OCI-LY7 (cell line): ENCODE data around the gene TAB2. TPM values are rescaled to one million over a fixed set of nuclear protein-coding genes. Genes with fewer than 3 reads are reported as not detected.

Source experiments
- BruUV-seq: library from RNA; stranded (reverse); fragments of 400-500 nt; replicated peaks from 2 replicates; lab custom pipeline; 2021; lab: Mats Ljungman, UMichigan
- CTCF ChIA-PET: fragments of 300-600 bp; sonication (Branson Sonifier 250); formaldehyde crosslinking; loops from one replicate; lab custom pipeline; 2022; ENCODE audit warnings: antibody characterized with exemption; ENCODE audit not compliant: unreplicated experiment; lab: Charles Lee
- POLR2A ChIA-PET: fragments of 300-600 bp; sonication (Branson Sonifier 250); formaldehyde crosslinking; loops from one replicate; lab custom pipeline; 2022; ENCODE audit warnings: antibody characterized with exemption; lab: Charles Lee
- DNase-seq: peaks from one replicate; pipeline ENCODE4 v3.0.0-alpha.2; 2015; ENCODE audit warnings: low spot score
- H2AFZ ChIP-seq: fragments of 200-600 bp; sonication (generic), shearing (Covaris generic); 2 replicates; pipeline ENCODE4 v1.6.1; 2014; ENCODE audit warnings: mild to moderate bottlenecking, antibody characterized with exemption, low read length, moderate library complexity
- H3K27ac ChIP-seq: fragments of 200-600 bp; sonication (generic); 2 replicates; pipeline ENCODE4 v1.5.1; 2014; ENCODE audit warnings: mixed run types, low read depth, mild to moderate bottlenecking, moderate library complexity, low read length, inconsistent platforms; ENCODE audit not compliant: poor library complexity, severe bottlenecking
- H3K36me3 ChIP-seq: fragments of 200-600 bp; sonication (generic); 2 replicates; pipeline ENCODE4 v1.6.1; 2014; ENCODE audit warnings: mild to moderate bottlenecking, antibody characterized with exemption, low read length, moderate library complexity, mixed read lengths; ENCODE audit not compliant: insufficient read depth
- H3K4me1 ChIP-seq: fragments of 200-600 bp; sonication (generic); 2 replicates; pipeline ENCODE4 v1.5.1; 2014; ENCODE audit warnings: mild to moderate bottlenecking, low read length; ENCODE audit not compliant: insufficient read depth, poor library complexity, severe bottlenecking
- H3K4me2 ChIP-seq: fragments of 200-600 bp; sonication (generic); 2 replicates; pipeline ENCODE4 v1.6.1; 2014; ENCODE audit warnings: mild to moderate bottlenecking, low read length
- H3K4me3 ChIP-seq: fragments of 200-600 bp; sonication (generic); 2 replicates; pipeline ENCODE4 v1.5.1; 2014; ENCODE audit warnings: mild to moderate bottlenecking, low read depth, low read length; ENCODE audit not compliant: poor library complexity, severe bottlenecking
- H3K79me2 ChIP-seq: fragments of 200-600 bp; sonication (generic); 2 replicates; pipeline ENCODE4 v1.6.1; 2016; ENCODE audit warnings: low read depth, mild to moderate bottlenecking, low read length, moderate library complexity, mixed read lengths; ENCODE audit not compliant: insufficient read depth
- H3K9me2 ChIP-seq: fragments of 200-600 bp; sonication (generic); 2 replicates; pipeline ENCODE4 v1.6.1; 2016; ENCODE audit warnings: mild to moderate bottlenecking, low read length, mixed read lengths; ENCODE audit not compliant: insufficient read depth
- H3K9me3 ChIP-seq: fragments of 200-600 bp; sonication (generic); 2 replicates; pipeline ENCODE4 v1.6.1; 2014; ENCODE audit warnings: mild to moderate bottlenecking, mixed run types, low read length, mixed read lengths
- H4K20me1 ChIP-seq: fragments of 200-600 bp; sonication (generic); 2 replicates; pipeline ENCODE4 v1.6.1; 2014; ENCODE audit warnings: mild to moderate bottlenecking, antibody characterized with exemption, low read length, moderate library complexity, mixed read lengths; ENCODE audit not compliant: insufficient read depth
- EZH2phosphoT487 ChIP-seq: fragments of 200-600 bp; sonication (generic); IDR thresholded peaks from 2 replicates; pipeline ENCODE4 v1.6.1; 2018; ENCODE audit warnings: low read depth, borderline replicate concordance, mild to moderate bottlenecking, mixed run types, antibody characterized with exemption, low read length, moderate library complexity, mixed read lengths
- intact Hi-C: fragments of 100-400 bp; cut with micrococcal nuclease; formaldehyde crosslinking; loops from one replicate; pipeline ENCODE4 v1.10.0; 2022; ENCODE audit not compliant: unreplicated experiment
- total RNA-seq, 2 experiments: library from RNA; depleted of rRNA in 1 of 2; stranded (reverse); fragments of >200 nt in 1 of 2; shearing (Covaris generic) in 1 of 2; gene quantifications; 2 replicates each; pipeline ENCODE4 v1.2.3, GENCODE V29; 2014 to 2022
- TF ChIP-seq, protein P1 (sequence below): fragments of 200-600 bp; sonication (generic); conservative IDR thresholded peaks from 2 replicates; pipeline ENCODE4 v1.5.1; 2014; ENCODE audit warnings: mild to moderate bottlenecking, antibody characterized with exemption, low read length, moderate library complexity, mixed read lengths

Gene TAB2
- total RNA-seq, 2 experiments from 2014 or later, result 17.3 to 35.8 TPM

DNA sequence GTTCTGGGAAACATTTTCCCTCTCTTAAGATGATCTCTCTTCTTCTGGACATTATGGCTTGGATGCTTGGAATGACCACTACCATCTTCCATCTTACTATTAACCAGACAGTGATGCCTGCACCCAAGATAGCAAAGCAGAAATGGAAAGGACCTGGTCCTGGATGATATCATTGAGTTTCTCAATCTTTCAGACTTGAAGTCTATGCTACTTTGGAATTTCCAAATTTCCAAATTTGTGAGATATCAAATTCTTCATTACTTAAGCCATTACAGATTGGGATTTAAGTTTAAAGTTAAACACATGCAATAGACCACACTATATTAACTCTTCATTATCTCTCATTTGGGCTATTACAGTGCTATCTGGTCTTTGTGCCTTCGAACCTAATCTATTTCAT, 3.7 kb upstream of the TAB2 start:
- TF ChIP-seq, protein P1, sequence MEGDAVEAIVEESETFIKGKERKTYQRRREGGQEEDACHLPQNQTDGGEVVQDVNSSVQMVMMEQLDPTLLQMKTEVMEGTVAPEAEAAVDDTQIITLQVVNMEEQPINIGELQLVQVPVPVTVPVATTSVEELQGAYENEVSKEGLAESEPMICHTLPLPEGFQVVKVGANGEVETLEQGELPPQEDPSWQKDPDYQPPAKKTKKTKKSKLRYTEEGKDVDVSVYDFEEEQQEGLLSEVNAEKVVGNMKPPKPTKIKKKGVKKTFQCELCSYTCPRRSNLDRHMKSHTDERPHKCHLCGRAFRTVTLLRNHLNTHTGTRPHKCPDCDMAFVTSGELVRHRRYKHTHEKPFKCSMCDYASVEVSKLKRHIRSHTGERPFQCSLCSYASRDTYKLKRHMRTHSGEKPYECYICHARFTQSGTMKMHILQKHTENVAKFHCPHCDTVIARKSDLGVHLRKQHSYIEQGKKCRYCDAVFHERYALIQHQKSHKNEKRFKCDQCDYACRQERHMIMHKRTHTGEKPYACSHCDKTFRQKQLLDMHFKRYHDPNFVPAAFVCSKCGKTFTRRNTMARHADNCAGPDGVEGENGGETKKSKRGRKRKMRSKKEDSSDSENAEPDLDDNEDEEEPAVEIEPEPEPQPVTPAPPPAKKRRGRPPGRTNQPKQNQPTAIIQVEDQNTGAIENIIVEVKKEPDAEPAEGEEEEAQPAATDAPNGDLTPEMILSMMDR, result no peak
- TF ChIP-seq EZH2phosphoT487, result no peak
- DNase-seq, result no peak
- H3K4me2 ChIP-seq, result no peak overlapping the region
- H3K9me3 ChIP-seq, result no peaks in the 10 kb centered on the region
- H3K9me2 ChIP-seq, result no peaks in the 10 kb centered on the region
- intact Hi-C loops, result loop anchor here (10.0 kb wide), 1 partner anchor 201 kb away; no protein-coding TSS in a partner anchor
- H3K79me2 ChIP-seq, result peaks cover 6% of the 10 kb centered on the region
- no peak overlapping the region for H3K27ac ChIP-seq
- no peak overlapping the region for H3K4me3 ChIP-seq
- CTCF ChIA-PET, result no interaction called here
- BruUV-seq, result no TSS peak
- peaks cover 4% of the 10 kb centered on the region; the same call in 1 of the 2 replicates for H4K20me1 ChIP-seq
- H3K36me3 ChIP-seq, result no peaks in the 10 kb centered on the region
- peaks cover 6% of the 10 kb centered on the region for H3K4me1 ChIP-seq
- no peak overlapping the region for H2AFZ ChIP-seq
- POLR2A ChIA-PET, result no interaction called here

DNA sequence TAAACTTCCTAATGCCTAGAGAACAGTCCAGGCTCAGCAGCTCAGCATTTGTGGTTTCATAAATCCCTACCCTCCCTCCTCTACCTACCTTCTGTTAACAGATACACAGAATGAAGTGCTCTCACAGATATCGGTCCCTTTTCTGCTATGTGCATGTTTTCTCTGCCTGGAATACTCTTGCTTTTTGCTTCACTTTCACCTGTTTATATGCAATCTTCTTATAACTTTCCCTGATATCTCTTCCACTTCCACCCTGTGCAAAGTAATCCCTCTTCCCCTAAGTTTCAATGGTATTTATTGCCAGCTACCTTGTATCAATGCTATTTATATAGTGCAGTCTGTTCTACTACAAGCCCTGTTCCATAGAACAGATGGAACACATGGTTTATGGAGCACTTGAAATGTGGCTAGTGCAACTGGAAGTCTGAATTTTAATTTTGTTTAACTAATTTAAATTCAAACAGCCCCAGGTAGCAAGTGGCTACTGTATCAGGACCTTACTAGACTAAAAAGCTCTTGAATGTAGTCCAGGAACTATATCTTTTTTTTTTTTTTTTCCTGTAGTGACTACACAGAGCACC, 3.1 kb upstream of the TAB2 start:
- no peaks in the 10 kb centered on the region for H3K9me2 ChIP-seq
- no TSS peak for BruUV-seq
- POLR2A ChIA-PET, result interaction anchor here (0.6 to 0.7 kb wide), 3 partner anchors 119 to 1158 kb away, joined by 3 read pairs; no protein-coding TSS in a partner anchor
- CTCF ChIA-PET, result no interaction called here
- no peaks in the 10 kb centered on the region for H3K9me3 ChIP-seq
- no peak overlapping the region for H2AFZ ChIP-seq
- H4K20me1 ChIP-seq, result peaks cover 10% of the 10 kb centered on the region; the same call in 1 of the 2 replicates
- no peak overlapping the region for H3K27ac ChIP-seq
- DNase-seq, result no peak
- peaks cover 9% of the 10 kb centered on the region for H3K4me1 ChIP-seq
- no peaks in the 10 kb centered on the region for H3K36me3 ChIP-seq
- peaks cover 12% of the 10 kb centered on the region for H3K79me2 ChIP-seq
- TF ChIP-seq, protein P1, result no peak
- TF ChIP-seq EZH2phosphoT487, result no peak
- intact Hi-C loops, result loop anchor here (10.0 kb wide), 1 partner anchor 200 kb away; no protein-coding TSS in a partner anchor
- H3K4me2 ChIP-seq, result no peak overlapping the region
- H3K4me3 ChIP-seq, result no peak overlapping the region
